Astrocyte of the cerebellum (primary cell): ENCODE measurements around the gene GALNT10.

Experiments
- DNase-seq: peaks from one replicate; pipeline ENCODE4 v3.0.0-alpha.2; 2011; ENCODE audit warnings: low read depth
- H3K4me3 ChIP-seq: 2 replicates; pipeline ENCODE4 v1.5.1; 2011; ENCODE audit warnings: mild to moderate bottlenecking, low read depth, low read length, moderate library complexity
- in situ Hi-C: cut with HindIII; loops from 2 replicates; pipeline ENCODE4 v1.10.0; 2017; ENCODE audit warnings: low sequenced_read_pairs
- TF ChIP-seq, protein P1 (sequence below): IDR thresholded peaks from 2 replicates; pipeline ENCODE4 v1.5.1; 2012; ENCODE audit warnings: low read length, low read depth, moderate library complexity, mild to moderate bottlenecking; ENCODE audit errors: missing control alignments

GALNT10 gene

DNA sequence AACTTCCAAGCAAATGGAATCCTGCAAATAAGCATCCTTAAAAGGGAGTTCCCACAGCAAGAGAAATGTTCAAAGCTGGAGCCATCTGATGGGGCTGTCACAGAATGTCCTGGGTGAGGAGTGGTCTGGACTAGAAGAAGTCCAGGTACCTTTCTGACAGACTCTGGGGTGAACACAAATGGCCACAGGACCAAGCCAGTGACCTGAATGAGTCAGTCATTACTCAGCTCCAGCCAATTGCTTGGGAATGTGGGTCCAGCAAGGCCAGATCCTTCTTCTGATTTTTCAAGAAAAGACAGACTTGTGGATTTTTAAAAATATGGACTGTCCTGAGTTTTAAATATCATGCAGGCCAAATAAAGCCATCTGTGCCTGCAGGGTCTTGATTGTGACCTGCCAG lies 30.1 kb downstream of the GALNT10 start:
- TF ChIP-seq, protein P1, sequence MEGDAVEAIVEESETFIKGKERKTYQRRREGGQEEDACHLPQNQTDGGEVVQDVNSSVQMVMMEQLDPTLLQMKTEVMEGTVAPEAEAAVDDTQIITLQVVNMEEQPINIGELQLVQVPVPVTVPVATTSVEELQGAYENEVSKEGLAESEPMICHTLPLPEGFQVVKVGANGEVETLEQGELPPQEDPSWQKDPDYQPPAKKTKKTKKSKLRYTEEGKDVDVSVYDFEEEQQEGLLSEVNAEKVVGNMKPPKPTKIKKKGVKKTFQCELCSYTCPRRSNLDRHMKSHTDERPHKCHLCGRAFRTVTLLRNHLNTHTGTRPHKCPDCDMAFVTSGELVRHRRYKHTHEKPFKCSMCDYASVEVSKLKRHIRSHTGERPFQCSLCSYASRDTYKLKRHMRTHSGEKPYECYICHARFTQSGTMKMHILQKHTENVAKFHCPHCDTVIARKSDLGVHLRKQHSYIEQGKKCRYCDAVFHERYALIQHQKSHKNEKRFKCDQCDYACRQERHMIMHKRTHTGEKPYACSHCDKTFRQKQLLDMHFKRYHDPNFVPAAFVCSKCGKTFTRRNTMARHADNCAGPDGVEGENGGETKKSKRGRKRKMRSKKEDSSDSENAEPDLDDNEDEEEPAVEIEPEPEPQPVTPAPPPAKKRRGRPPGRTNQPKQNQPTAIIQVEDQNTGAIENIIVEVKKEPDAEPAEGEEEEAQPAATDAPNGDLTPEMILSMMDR = no peak
- in situ Hi-C loops = no loop called here
- no peak for DNase-seq
- no peak overlapping the region for H3K4me3 ChIP-seq

DNA sequence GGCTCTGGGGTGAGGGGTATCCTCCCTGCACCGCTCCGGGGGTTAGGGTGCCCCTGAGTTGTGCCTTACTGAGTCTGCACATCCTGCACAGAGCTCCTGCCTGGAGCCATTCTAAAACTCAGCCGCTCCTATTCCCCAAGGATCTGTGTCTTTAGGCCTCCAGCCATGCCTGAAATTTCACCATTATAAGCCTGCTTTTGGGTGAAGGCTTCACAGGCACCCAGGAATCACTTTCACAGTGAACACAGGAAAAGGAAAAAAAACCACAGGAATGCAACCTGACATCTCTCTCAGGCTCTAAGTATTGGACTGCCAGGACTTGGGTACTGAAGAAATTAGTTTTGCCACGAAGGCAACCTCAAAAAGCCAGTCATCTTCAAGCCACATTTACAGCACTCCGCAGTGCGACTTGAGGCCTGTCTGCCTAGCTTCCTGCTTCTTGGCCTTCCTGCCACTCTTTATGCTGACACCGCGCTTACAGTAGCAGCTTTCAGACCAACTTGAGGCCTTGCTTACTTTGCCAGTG lies 30.9 kb downstream of the GALNT10 start:
- DNase-seq = peak; percentile 83
- TF ChIP-seq, protein P1 = no peak
- in situ Hi-C loops = no loop called here
- H3K4me3 ChIP-seq = no peak overlapping the region

DNA sequence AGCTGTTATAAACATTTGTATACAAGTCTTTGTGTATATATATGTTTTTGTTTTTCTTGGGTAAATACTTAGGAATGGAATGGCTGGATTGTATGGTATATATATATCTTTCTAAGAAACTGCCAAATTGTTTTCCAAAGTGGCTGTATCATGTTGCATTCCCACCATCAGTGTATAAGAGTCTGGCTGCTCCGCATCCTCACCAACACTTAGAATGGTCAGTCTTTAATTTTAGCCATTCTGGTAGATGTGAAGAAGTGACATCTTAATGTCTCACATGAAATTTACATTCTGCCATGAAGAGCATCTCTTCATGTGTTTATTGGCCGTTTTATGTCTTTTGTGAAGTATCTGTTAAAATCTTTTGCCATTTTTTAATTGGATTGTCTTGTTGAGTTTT lies 31.9 kb downstream of the GALNT10 start:
- in situ Hi-C loops = no loop called here
- no peak overlapping the region for H3K4me3 ChIP-seq
- no peak for DNase-seq
- TF ChIP-seq, protein P1 = no peak

DNA sequence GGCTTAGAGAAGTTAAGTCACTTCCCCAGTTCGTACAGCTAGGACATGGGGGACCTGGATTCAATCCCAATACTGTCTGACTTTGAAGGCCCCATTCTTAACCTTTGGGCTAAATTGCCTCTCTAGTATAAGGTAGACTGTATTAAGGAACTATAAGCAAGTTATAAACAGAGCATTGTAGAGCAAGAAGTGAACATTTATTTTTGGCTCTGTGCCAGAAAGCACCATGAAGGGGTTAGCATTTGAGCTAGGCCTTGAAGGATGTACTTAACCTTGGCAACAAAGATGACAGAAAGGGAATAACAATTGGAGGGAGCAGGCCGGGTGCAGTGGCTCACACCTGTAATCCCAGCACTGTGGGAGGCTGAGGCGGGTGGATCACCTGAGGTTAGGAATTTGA lies 32.8 kb downstream of the GALNT10 start:
- TF ChIP-seq, protein P1 = no peak
- in situ Hi-C loops = no loop called here
- H3K4me3 ChIP-seq = no peak overlapping the region
- DNase-seq = no peak

DNA sequence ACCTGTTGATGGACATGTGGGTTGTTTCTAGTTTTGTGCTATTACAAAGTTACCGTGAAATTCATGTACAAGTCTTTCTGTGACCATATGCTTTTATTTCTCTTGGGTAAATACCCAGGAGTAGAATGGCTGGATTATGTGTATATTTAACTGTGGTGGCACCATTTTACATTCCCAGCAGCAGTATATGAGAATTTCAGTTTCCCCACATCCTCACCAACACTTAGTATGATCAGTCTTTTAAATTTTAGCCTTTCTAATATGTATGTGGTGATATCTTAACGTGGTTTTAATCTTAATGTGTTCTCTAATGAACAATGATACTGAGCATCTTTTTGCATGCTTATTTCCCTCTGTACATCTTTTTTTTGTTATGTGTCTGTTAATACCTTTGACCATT lies 36.6 kb downstream of the GALNT10 start:
- TF ChIP-seq, protein P1 = no peak
- no peak overlapping the region for H3K4me3 ChIP-seq
- DNase-seq = no peak
- in situ Hi-C loops = no loop called here

DNA sequence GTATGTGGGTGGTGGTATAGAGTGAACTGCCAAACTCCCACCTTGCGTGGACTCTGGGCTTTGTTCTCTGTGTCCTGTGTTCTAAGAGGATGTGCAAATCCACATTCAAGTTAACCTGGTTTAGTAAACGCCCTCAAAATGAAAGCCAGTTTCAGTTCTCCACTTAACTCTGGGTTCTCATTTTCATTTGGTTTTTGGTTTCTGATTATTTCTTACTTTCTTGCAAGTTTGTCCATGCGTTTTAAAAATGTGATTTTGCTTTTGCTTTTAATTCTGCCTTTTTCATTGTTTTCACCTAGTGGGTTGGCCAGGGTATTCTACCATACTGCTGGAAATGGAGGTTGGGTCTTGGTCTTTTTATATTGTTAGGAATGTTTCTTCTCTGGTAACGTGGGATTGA lies 38.2 kb downstream of the GALNT10 start:
- in situ Hi-C loops = no loop called here
- DNase-seq = no peak
- H3K4me3 ChIP-seq = no peak overlapping the region
- TF ChIP-seq, protein P1 = no peak
